Putamen (tissue), 1 donor: ENCODE measurements around the gene ARID1B.

Source experiments
- DNase-seq: peaks from one replicate; pipeline ENCODE4 v3.0.0-alpha.2; 2016; ENCODE audit warnings: low spot score

Gene ARID1B

DNA sequence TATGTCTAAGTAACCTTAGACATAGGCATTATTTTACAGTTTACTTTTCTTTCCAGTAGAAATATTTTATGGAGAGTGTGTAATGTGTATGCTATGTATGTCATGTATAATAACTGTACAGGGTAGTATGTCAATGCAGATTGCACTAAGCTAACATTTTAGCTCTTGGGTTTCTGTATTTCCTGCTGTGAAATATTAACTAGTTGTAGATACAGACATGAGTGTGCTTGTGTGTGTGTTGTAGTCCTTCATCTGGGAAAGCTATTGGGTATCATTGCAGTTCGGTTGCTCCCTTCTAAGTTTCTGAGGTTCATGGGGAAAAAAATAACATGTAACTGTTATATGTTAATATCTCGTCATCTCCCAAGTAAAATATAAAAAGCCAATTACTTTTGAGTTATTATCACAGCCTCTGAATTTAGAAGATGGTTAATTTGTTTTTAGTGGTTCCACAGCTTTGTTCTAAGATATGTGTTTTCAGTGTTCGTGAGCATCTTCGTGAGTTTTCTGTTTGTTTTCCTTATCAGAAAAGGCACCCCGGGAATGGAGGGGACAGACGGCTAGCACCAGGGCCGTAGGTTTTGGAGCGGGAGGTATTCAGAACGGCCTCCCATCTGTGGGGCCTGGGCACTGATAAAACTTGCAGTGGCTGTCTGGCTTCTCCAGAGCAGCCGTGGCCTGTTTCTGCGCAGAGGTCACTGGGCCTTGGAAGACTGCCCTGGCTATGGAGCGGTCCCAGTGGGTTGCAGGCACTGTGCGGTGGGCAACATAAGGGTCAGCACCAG is 215.0 kb downstream of the ARID1B start:
- DNase-seq = no peak

DNA sequence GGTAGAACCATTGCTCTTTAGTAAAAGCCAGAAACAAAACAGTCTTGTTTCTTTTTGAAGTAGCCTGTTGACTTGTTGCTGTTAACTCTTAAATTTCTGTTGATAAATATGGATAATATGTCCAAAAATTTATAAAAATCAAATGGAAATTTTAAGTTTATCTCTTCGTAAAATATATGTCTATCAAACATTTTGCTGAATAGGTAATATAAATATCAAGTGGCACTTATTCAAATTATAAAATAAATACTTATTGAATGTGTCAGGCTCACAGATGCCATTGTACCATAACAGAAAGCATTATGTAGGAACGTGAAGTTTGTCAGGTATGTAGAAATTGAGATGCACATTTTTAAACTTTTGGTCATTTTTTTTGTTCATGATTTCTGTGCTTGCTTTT is 216.5 kb downstream of the ARID1B start:
- DNase-seq = no peak

DNA sequence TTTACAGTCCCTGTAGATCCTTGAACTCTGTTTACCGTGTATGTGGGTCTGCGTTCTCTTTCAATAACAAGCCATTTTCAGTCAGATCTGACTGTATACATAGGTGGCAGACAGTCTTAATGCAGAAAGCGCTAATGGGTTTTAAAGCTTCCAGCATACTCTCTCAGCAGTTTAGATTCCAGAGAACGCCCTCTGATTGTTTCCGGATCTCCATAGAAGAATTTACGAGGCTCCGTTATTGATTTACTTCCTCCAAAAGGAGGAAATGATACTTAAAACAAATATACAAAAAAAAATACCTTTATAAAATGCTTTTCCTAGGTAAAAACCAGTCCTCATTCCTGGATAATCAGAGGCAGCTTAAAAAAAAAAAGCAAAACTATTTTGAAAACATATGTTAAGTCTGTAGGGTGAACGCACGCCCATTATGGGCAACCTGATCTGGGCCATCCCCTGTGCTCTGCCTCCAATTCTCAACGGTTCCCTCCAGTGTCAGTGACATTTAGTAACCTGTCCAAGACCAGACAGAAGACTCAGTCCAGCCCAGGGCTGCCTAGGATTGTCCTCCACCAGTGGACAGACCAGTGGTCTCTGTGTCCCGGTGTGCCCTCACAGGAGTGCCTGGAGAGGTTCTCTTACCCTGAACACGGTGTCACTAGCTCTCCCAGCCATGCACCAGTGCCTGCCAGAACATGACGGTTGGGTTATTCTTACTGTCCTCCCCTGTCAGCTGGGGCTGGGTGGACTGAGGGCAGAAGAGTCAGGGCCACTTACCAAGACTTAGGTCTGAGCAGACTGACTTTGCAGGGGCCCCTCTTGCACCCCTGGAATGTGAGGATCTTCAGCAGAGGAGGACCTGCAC is 217.3 kb downstream of the ARID1B start:
- DNase-seq = no peak

DNA sequence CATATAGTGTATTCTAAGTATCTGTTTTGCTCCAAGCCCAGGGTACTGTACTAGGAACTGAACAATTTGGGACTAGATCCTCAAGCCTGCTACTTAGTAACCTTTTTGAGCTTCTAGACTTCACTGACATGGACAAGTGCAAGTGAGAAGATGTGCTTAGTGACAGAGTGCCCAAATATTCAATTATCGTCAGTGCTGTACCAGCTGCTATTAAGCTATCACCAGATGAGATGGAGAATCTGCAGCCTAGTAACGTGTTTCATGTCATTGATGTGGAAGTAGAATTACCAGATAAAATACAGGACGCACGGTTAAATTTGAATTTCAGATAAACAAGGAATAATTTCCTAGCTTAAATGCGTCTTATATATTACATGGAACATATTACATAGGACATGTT is 218.3 kb downstream of the ARID1B start:
- no peak for DNase-seq

DNA sequence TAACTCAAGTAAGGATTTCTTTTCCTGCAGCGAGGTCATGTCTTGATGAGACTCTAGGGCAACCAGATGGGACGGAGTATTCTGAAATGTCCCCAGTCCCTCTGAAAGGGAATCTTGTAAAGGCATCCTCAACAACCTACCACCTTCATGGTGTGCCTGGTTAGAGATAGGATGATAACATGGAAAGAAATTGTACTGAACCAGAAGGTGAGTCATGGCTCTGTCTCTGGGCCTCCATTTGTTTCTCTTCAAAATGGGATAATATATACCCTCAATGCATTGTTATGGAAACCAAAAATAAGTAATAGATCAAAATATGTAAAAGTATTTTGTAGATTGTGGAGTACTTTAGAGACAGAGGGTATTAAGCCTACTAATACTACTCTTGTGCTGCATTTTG is 219.1 kb downstream of the ARID1B start:
- DNase-seq = no peak

DNA sequence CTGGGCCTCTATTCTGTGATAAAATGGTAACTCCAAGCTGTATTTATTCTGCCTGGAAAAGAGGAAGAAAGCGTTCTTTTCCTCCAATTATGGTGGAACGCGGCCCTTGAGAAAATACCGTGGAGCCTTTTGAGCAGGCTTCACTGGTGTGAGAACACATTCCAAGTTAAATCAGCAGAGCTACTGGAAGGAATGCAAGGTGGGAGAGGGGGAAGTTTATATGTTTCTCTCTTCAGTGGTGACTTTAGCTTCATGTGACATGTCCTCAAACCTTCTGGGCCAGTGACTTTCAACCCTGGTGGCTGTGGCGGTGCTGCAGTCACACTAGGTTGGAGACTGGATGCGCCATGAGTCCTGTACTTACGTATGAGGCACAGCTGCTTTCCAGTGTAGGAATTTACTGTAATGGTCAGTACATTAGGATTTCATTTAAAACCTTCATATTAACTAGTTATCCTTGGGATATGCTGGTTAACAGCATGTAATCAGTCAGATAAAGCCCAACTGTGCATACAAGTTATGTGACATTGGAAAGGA is 221.7 kb downstream of the ARID1B start:
- no peak for DNase-seq

DNA sequence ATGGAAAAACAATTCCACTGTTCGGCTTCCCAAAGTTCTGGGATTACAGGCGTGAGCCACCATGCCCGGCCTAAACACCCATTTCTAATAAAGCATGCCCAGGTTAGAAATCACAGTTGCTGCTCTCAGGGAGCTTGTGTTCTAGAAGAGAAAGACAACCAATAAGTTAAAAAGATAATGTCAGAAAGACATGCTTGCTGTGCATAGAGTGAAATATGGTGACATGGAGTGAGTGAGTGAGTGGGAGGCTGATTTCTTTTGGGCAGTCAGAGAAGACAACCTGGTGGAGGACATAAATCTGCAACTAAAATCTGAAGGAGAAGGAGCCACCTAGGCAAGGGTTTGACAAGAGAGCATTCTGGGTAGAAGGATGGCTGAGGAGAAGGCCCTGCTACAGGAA is 222.6 kb downstream of the ARID1B start:
- no peak for DNase-seq

DNA sequence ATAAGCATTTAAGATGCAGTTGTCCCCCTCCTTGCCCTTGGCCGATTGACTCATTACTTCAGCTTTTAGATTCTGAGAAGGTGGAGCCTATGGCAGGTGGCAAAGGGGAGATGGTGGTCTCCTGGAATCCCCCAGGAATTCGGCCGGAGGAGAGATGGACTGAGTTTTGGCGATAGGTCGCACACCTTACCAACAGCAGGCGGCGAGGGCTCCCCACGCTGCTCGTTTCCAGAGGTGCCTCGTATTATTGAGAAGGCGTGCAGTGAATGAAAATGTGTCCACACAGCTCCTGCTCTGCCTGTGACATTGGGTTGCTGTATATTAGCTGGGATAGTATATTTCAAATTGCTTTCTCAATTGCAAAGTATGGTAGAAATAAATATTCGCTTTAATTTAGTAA is 224.5 kb downstream of the ARID1B start:
- DNase-seq = no peak

DNA sequence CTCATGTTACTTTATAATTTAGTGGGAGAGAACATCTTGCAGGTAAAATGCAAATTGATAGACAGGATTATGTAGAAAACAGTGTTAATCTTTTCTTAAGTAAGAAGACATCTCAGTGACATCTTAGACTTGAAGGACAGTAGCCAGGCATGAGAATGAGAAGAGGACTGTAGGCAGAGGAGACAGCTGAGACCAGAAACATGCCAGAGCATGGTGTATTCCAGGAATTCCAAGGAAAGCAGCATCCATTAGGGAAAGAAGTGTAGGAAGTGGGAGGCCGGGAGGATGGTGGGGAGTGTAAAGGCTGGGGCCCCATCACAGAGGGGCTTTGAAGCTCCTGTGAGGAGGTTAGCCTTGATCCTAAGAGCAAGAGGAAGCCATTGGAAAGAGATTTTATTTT is 225.6 kb downstream of the ARID1B start:
- no peak for DNase-seq

DNA sequence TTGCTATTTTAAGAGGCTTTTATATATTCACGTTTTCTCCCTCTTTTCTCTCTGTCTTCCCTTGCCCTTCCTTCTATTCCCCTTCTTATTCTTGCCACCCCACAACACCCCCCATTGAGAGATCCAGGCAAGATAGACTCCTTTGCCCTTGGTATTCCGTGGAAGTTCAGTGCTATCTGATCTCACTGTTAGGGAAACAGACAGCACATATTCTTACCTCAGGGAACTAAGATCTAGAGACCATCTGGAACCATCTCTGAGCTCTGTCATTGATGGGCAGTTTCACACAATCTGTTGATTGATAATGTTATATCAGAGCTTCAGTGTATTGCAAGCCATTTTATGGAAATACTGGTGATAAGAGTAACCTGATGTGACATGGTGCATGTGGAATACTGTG is 228.8 kb downstream of the ARID1B start:
- DNase-seq = no peak

DNA sequence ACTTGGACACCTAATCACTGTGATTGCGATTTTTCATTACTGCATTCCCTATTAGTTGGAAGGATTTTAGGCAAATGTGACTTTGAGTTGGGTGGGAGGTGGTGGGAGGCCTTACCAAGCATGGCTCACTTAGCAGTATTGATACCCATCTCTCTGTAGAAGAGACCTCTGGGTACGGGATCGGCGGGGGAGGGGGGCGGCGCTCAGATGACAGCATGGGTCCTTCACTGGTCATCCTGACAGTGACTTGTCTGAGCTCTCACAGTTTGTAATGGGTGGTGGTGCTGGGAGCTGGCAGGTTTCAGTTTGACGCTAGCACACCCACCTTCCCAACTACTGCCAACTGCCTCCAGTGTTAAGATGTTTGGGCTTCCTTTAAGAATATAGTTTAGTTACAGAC is 231.4 kb downstream of the ARID1B start:
- DNase-seq = no peak

DNA sequence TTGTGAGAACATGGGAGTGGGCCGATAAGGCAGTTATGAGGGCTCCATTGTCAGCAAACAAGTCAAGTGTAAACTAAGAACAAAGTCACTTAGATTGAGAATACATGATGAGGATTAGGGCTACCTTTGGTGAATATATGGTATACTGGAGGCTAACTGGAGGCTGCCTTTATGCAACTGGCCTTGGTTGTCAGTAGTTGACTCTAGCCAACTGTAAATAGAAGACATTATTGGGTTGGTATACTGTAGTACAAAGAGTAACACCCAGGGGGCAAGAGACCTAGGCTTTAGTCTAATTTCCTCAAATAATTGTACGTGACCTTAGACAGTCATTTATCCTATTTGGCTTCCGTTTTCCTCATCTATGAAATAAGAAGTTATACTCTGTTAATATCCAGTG is 235.2 kb downstream of the ARID1B start:
- DNase-seq = no peak

DNA sequence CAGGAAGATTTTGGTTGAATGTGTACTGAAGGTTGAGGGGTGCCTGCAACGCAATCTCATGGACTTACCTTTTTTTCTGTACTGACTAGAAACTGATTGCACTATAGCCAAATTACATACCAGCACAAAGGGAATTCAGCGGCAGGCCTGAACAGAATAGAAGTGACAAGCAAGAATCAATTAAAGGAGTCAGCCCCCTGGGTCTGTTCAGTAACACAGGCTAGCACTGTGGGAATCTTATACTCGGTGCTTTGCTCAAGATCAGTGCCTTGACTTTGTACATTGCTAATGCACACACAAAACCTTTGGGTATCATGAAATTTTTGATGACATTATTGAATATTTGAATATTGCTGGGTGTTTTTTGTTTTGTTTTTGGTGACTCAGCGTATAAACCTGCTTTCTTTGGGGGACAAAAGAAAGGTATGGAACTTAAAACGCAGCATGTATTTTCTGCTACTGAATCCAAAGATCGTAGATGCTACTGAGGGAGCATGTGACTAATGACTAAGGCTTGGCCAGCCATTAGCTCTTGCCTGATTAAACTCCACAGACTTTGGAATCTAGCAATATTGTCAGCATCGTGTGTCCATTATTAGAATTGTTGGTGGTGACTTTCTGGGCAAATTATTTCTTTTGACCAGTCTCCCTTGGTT is 236.6 kb downstream of the ARID1B start:
- DNase-seq = no peak

DNA sequence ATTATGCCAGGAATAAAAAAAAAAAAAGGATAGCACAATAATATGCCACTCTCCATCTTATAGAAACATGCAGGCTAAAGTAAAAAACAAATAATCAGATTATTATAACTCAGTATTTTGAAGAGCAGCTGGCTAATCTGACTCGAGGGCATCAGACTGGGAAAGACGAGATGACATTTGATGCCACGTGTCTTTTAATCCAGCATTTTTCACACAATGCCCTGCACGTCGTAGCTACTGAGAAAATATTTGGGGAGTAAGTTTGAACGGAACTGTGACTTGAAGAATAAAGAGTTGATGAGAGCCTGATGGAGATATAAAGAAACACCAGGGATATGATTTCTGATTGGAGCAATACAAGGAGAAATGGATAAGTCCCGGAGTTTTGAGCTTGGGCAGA is 237.7 kb downstream of the ARID1B start:
- DNase-seq = no peak

DNA sequence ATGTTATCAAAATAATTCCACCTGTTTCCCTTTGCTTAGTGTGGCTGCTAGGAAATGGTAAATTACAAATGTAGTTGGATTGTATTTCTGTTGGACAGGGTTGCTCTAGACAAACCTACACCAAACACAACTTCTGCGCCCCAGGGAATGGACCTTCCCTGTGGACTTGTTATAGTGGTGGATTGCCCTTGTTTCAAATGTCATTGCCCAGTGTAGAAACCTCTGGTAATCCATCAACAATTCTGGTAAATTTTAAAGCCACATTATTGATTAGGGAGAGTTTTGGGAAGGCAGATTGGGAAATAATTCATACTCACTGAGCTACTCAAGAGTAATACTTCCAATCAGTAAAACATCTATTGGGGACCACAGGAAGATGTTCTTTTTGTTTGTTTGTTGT is 239.8 kb downstream of the ARID1B start:
- no peak for DNase-seq

DNA sequence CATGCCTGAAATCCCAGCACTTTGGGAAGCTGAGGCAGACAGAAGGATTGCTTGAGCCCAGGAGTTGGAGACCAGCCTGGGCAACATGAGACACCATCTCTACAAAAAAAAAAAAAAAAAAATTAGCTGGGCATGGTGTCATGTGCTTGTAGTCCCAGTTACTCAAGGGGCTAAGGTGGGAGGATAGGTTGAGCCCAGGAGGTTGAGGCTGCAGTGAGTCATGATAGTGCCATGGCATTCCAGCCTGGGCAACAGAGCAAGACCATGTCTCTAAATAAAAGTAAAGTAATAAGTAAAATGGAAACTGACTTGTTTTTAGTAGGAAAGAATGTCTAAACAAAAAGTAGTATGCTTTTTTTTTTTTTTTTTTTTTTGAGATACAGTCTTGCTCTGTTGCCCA is 240.7 kb downstream of the ARID1B start:
- no peak for DNase-seq

DNA sequence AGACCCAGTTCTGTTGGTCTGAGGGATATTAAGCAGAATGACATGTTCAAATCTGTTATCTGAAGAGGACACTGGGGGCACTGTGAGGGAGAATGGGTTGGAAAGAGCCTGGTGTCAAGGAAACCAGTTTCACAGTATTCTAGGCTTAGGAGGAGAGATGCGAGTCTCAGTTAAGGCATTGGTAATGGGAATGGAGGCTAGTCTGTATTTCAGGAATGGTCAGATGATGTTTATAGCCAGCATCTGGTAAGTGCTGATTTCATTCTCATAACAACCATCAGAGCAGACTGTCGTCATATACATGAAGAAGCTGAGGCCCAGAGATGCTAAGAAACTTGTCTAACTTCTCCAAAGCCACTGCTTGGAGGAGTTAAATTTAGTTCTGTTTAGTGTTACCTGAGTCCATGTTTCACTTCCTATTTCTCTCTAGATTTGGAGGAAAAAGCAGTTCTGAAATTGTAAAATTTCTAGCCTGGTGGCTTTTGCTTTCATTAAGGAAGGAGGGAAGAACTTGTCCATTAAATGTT is 242.0 kb downstream of the ARID1B start:
- DNase-seq = no peak

DNA sequence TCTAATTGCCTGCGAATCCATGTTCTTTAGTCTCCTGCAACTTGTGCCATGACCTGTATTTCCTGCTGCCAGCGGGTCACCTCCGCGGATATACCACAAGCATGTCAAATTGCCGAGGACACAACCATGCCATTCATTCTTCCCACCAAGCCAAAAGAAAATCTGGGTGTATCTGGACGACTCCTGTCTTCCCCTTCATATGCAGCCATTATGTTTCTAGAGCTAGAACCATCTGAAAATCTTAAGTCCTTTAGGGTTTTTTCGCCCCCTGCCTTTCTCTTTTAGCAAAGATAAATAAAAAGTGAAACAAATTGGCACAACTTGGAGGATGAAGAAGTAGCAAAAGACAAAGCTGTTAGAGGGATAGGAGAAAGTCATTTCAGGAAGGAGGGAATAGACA is 242.6 kb downstream of the ARID1B start:
- DNase-seq = no peak

DNA sequence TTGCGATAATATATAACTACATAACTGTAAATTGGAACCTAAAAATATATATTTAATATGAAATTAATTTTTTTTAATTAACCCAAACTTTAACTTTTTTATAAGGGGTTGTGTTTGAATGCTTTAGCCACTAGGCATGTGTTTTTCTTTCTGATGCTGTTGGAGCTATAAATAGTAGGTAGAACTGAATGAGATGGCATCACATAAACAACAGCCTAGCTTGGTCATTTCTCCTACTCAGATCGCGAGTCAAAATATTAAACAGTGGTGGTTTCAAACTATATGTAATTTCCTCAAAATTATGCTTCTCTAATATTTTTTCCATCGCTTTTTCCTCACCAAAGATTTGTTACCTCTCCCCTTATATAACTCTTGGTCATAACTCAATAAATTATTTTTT is 243.2 kb downstream of the ARID1B start:
- no peak for DNase-seq

DNA sequence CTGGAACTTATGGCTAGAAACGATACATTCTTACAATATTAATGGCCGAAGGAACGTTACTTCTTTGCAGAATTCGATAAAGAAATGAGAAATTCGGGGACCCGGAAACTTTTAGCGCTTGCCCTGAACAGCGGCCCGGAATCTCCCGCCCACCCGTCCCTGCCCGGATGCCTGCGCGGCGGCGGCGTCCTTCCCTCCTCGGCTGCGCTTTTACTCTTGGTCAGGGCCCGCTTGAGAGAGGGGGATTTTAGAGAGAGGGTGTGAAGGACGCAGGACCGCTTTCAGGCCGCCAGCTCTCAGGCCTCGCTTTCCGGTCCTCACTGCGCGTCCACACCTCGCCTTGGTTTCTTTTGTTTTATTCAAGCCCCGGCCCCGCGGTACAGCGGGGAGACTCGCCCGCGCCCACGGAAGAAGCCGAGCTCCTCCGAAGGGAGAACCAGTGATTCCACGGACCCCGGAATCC is 243.7 kb downstream of the ARID1B start:
- no peak for DNase-seq

DNA sequence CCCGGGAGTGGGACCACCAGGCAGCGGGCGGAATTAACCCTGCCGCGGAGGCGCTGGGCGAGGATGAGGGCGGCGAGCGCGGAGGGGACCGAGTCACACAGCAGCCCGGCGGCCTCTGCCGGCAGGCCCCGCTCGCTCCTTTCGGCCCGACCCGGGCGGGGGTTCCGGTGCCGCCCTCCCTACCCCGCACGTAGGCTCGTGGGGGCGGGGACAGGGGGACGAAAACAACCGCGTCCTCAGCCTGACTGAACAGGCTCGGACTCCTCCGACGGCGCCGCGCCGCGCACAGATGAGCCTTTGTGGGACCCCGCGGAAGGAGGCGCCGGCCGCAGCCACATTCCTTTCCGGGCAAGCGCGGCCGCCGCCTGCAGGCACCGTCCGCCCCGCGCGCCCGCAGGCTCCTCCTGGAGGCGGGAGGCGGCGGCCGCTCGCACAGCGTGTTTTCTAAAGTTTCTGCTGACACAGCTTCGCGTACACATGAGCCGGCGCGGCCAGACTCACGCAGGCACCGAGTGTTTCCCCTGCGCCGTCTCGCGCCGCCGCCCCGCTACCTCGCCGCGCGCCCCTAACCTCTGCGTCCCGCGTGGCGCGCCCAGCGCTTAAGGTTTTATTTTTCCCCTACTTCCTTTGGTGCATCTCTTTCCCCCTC is 244.3 kb downstream of the ARID1B start:
- DNase-seq = peak; percentile 93
